ENCODE data around the gene TESK1.
"Not testable (repeated sequence)": the region's sequence is repeated elsewhere in the genome, so short reads cannot be mapped to it uniquely, and the experiment has no call there.

TESK1 gene

GRCh38 chr9:35639631-35640030 is 34.6 kb downstream of the TESK1 start:
- Histone ChIP-seq H3K4me1 (ENCODE audit: insufficient read depth, poor library complexity, severe bottlenecking) (no peaks in the 10 kb centered on the region), H3K27me3 (ENCODE audit: insufficient read depth, poor library complexity, severe bottlenecking) (no peaks in the 10 kb centered on the region), H3K9me3 (ENCODE audit: severe bottlenecking) (no peaks in the 10 kb centered on the region), H3K36me3 (ENCODE audit: low read depth) (no peaks in the 10 kb centered on the region), H3K4me3 (ENCODE audit: severe bottlenecking) (no peak overlapping the region), H3K27ac (ENCODE audit: poor library complexity, severe bottlenecking) (no peak overlapping the region)
- DNase-seq (ENCODE audit: low spot score) = no peak
- no peak for TF ChIP-seq CTCF (IDR thresholded peaks at IDR 0.05; ENCODE audit: poor library complexity, severe bottlenecking)
- ATAC-seq (ENCODE audit: low read depth) = no peak

GRCh38 chr9:35640431-35640830 is 35.4 kb downstream of the TESK1 start:
- not testable (repeated sequence) for H3K27me3 ChIP-seq (ENCODE audit: insufficient read depth, poor library complexity, severe bottlenecking); H3K4me1 ChIP-seq (ENCODE audit: insufficient read depth, poor library complexity, severe bottlenecking)

GRCh38 chr9:35641478-35641877 is 36.4 kb downstream of the TESK1 start:
- not testable (repeated sequence) for H3K4me3 ChIP-seq (ENCODE audit: severe bottlenecking); H3K9me3 ChIP-seq (ENCODE audit: severe bottlenecking); H3K27me3 ChIP-seq (ENCODE audit: insufficient read depth, poor library complexity, severe bottlenecking); H3K4me1 ChIP-seq (ENCODE audit: insufficient read depth, poor library complexity, severe bottlenecking); H3K36me3 ChIP-seq (ENCODE audit: low read depth); DNase-seq (ENCODE audit: low spot score); ATAC-seq (ENCODE audit: low read depth); H3K27ac ChIP-seq (ENCODE audit: poor library complexity, severe bottlenecking)

More at GRCh38 chr9:35640431-35640830, 35.4 kb downstream of the TESK1 start:
- not testable (repeated sequence) for DNase-seq (ENCODE audit: low spot score); H3K9me3 ChIP-seq (ENCODE audit: severe bottlenecking); H3K36me3 ChIP-seq (ENCODE audit: low read depth); ATAC-seq (ENCODE audit: low read depth); H3K27ac ChIP-seq (ENCODE audit: poor library complexity, severe bottlenecking); H3K4me3 ChIP-seq (ENCODE audit: severe bottlenecking)

GRCh38 chr9:35643046-35643445 is 38.0 kb downstream of the TESK1 start:
- DNase-seq (ENCODE audit: low spot score) = no peak
- no peak for TF ChIP-seq CTCF (IDR thresholded peaks at IDR 0.05; ENCODE audit: poor library complexity, severe bottlenecking)
- no peaks in the 10 kb centered on the region for H3K36me3 ChIP-seq (ENCODE audit: low read depth)
- H3K4me3 ChIP-seq (ENCODE audit: severe bottlenecking) = no peak overlapping the region
- H3K9me3 ChIP-seq (ENCODE audit: severe bottlenecking) = no peaks in the 10 kb centered on the region
- no peak overlapping the region for H3K27ac ChIP-seq (ENCODE audit: poor library complexity, severe bottlenecking)
- H3K4me1 ChIP-seq (ENCODE audit: insufficient read depth, poor library complexity, severe bottlenecking) = peaks cover 3% of the 10 kb centered on the region
- no peaks in the 10 kb centered on the region for H3K27me3 ChIP-seq (ENCODE audit: insufficient read depth, poor library complexity, severe bottlenecking)
- ATAC-seq (ENCODE audit: low read depth) = no peak

GRCh38 chr9:35645736-35646135 is 40.7 kb downstream of the TESK1 start:
- not testable (repeated sequence) for H3K4me1 ChIP-seq (ENCODE audit: insufficient read depth, poor library complexity, severe bottlenecking); H3K27me3 ChIP-seq (ENCODE audit: insufficient read depth, poor library complexity, severe bottlenecking); H3K9me3 ChIP-seq (ENCODE audit: severe bottlenecking); DNase-seq (ENCODE audit: low spot score); ATAC-seq (ENCODE audit: low read depth); H3K36me3 ChIP-seq (ENCODE audit: low read depth)
- Histone ChIP-seq H3K4me3 (ENCODE audit: severe bottlenecking) (peak overlapping the region; percentile 48), H3K27ac (ENCODE audit: poor library complexity, severe bottlenecking) (peak overlapping the region; percentile 85)

GRCh38 chr9:35646153-35646532 is 41.1 kb downstream of the TESK1 start:
- peak overlapping the region; percentile 85 for H3K27ac ChIP-seq (ENCODE audit: poor library complexity, severe bottlenecking)

More at GRCh38 chr9:35646153-35646532, 41.1 kb downstream of the TESK1 start:
- no peaks in the 10 kb centered on the region for H3K27me3 ChIP-seq (ENCODE audit: insufficient read depth, poor library complexity, severe bottlenecking)
- DNase-seq (ENCODE audit: low spot score) (peak; percentile 75), ATAC-seq (ENCODE audit: low read depth) (peak; percentile 80)
- no peaks in the 10 kb centered on the region for H3K36me3 ChIP-seq (ENCODE audit: low read depth)
- no peaks in the 10 kb centered on the region for H3K9me3 ChIP-seq (ENCODE audit: severe bottlenecking)
- no peak for TF ChIP-seq CTCF (IDR thresholded peaks at IDR 0.05; ENCODE audit: poor library complexity, severe bottlenecking)
- peaks cover 3% of the 10 kb centered on the region for H3K4me1 ChIP-seq (ENCODE audit: insufficient read depth, poor library complexity, severe bottlenecking)
- H3K4me3 ChIP-seq (ENCODE audit: severe bottlenecking) = peak overlapping the region; percentile 48
